ENCODE data around the gene TECRL.

Gene TECRL

GRCh38 chr4:64399313-64400109 is 9.7 kb downstream of the TECRL start:
- TF ChIP-seq CTCF (IDR thresholded peaks at IDR 0.05; ENCODE audit: low read depth, low read length): no peak

GRCh38 chr4:64394469-64394868 is 14.8 kb downstream of the TECRL start:
- TF ChIP-seq CTCF (IDR thresholded peaks at IDR 0.05; ENCODE audit: low read depth, low read length): no peak
- no peak overlapping the region for H3K4me3 ChIP-seq (ENCODE audit: low read depth, low read length)

More at GRCh38 chr4:64399313-64400109, 9.7 kb downstream of the TECRL start:
- no peak overlapping the region for H3K4me3 ChIP-seq (ENCODE audit: low read depth, low read length)

- TF ChIP-seq CTCF (IDR thresholded peaks at IDR 0.05; ENCODE audit: low read depth, low read length): no peak
- H3K4me3 ChIP-seq (ENCODE audit: low read depth, low read length): no peak overlapping the region
Observed at GRCh38 chr4:64388252-64388651, 21.0 kb downstream of the TECRL start.

GRCh38 chr4:64385220-64385619 is 24.0 kb downstream of the TECRL start:
- no peak for TF ChIP-seq CTCF (IDR thresholded peaks at IDR 0.05; ENCODE audit: low read depth, low read length)
- no peak overlapping the region for H3K4me3 ChIP-seq (ENCODE audit: low read depth, low read length)

- H3K4me3 ChIP-seq (ENCODE audit: low read depth, low read length): no peak overlapping the region
- no peak for TF ChIP-seq CTCF (IDR thresholded peaks at IDR 0.05; ENCODE audit: low read depth, low read length)
Observed at GRCh38 chr4:64384237-64385203, 24.7 kb downstream of the TECRL start.

GRCh38 chr4:64368741-64369140 is 40.5 kb downstream of the TECRL start:
- H3K4me3 ChIP-seq (ENCODE audit: low read depth, low read length): no peak overlapping the region
- no peak for TF ChIP-seq CTCF (IDR thresholded peaks at IDR 0.05; ENCODE audit: low read depth, low read length)

- no peak overlapping the region for H3K4me3 ChIP-seq (ENCODE audit: low read depth, low read length)
- no peak for TF ChIP-seq CTCF (IDR thresholded peaks at IDR 0.05; ENCODE audit: low read depth, low read length)
Observed at GRCh38 chr4:64361399-64361740, 47.9 kb downstream of the TECRL start.

All from WI38 (cell line).